Stomach (tissue), 9 donors: ENCODE measurements around the gene BORCS5. TPM values are rescaled to one million over a fixed set of nuclear protein-coding genes. Genes with fewer than 3 reads are reported as not detected.

Source experiments
- DNase-seq, 2 donors: peaks; one replicate each; pipeline versions ENCODE4 v3.0.0 to v3.0.0-alpha.2; 2013 to 2019
- H3K27ac ChIP-seq, 5 donors: fragments of 200-600 bp in 4 of 5; sonication (generic) in 4 of 5; one replicate each; pipeline ENCODE4 v1.5.1; 2013 to 2019; ENCODE audit warnings: mild to moderate bottlenecking in 1 of 5, moderate library complexity in 1 of 5
- H3K27me3 ChIP-seq, 3 donors: fragments of 200-600 bp; sonication (generic); one replicate each; pipeline ENCODE4 v1.5.1; 2017 to 2019; ENCODE audit warnings: mixed run types in 1 of 3
- H3K36me3 ChIP-seq, 4 donors: fragments of 200-600 bp; sonication (generic); 1 replicate in 3 of 4; 2 replicates in 1 of 4; pipeline ENCODE4 v1.5.1; 2016 to 2019
- H3K4me1 ChIP-seq, 4 donors: fragments of 200-600 bp; sonication (generic); one replicate each; pipeline ENCODE4 v1.5.1; 2016 to 2019
- H3K4me3 ChIP-seq, 4 donors: fragments of 200-600 bp; sonication (generic) in 3 of 4; one replicate each; pipeline ENCODE4 v1.5.1; 2016 to 2019; ENCODE audit warnings: mild to moderate bottlenecking in 1 of 4
- H3K9me3 ChIP-seq, 4 donors: fragments of 200-600 bp; sonication (generic); one replicate each; pipeline ENCODE4 v1.5.1; 2016 to 2019
- EP300 ChIP-seq: sonication (generic); formaldehyde crosslinking; IDR thresholded peaks from one replicate; pipeline ENCODE4 v1.6.1; 2017; ENCODE audit warnings: antibody characterized with exemption
- POLR2A ChIP-seq, 4 donors: fragments of 450-650 bp; IDR thresholded peaks; one replicate each; pipeline ENCODE4 v1.6.1; 2016; ENCODE audit warnings: antibody characterized with exemption in 4 of 4, control low read depth in 2 of 4, mild to moderate bottlenecking in 1 of 4, moderate library complexity in 1 of 4
- POLR2AphosphoS5 ChIP-seq, 3 donors: sonication (generic); formaldehyde crosslinking; IDR thresholded peaks; one replicate each; pipeline ENCODE4 v1.6.1; 2016; ENCODE audit warnings: antibody characterized with exemption in 3 of 3
- WGBS, 5 donors: extraction: QIAGEN DNeasy Blood & Tissue Kit in 3 of 5; methylation state at CpG; one replicate each; pipeline versions ENCODE4 v1.1.5 to v1.1.7; 2013 to 2018; 5-methylcytosine and 5-hydroxymethylcytosine counted together
- intact Hi-C: fragments of 100-400 bp; cut with DNase I; formaldehyde crosslinking; loops from one replicate; pipeline ENCODE4 v1.15.1; 2023; ENCODE audit warnings: low total_unique reads
- polyA plus RNA-seq, 3 donors: library from polyadenylated mRNA; stranded (reverse); fragments of 200-250 nt; gene quantifications; one replicate each; pipeline ENCODE4 v1.2.3, GENCODE V29; 2013
- total RNA-seq, 5 donors: library from RNA; depleted of rRNA; stranded (reverse); fragments of >200 nt; gene quantifications; one replicate each; pipeline versions ENCODE4 v1.1.0 to v1.2.3, GENCODE V29; 2014 to 2016
- TF ChIP-seq, protein P1 (sequence below), 7 experiments: fragments of 450-650 bp in 4 of 7; fragments of 200-600 bp in 3 of 7; sonication (generic) in 3 of 7; IDR thresholded peaks; one replicate each; pipeline ENCODE4 v1.5.1; 2016 to 2019; ENCODE audit warnings: antibody characterized with exemption in 7 of 7, control low read depth in 2 of 7, mild to moderate bottlenecking in 1 of 7
- donor health status: healthy with polysubstance abuse.
- donor health status: Bipolar disorder and iron deficiency.
- donor health status: healthy.

BORCS5 gene
- total and polyA plus RNA-seq, 8 donors: 1.3 to 49.0 (median 7.5) TPM

DNA sequence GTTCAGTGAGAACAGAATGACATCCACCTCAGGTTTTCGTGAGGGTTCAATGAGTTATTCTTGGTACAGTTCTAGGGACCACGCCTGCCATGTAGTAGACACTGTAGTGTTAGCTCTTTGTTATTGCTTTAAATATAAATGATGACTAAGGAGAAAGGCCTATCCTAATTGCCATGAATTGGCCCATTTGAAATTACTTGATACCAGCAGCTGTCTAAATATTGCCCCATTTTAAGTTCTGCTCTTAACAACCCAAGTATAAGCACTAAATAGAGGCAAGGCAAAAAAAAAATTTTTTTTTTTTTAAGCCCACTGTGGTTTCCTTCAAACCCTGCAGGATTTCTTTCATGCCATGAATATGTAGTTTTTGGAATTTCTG lies 84.5 kb downstream of the BORCS5 start:
- Histone ChIP-seq H3K4me1 (peaks cover 24 to 62% (median 34%) of the 10 kb centered on the region in 4 donors), H3K4me3 (no peak overlapping the region), H3K27ac (peak overlapping the region in 4 of 5 donors; percentile 69 to 78 (median 74)), H3K9me3 (no peaks in the 10 kb centered on the region), H3K27me3 (no peaks in the 10 kb centered on the region), H3K36me3 (peaks cover 0 to 8% (median under 1%) of the 10 kb centered on the region in 4 donors)
- intact Hi-C loops: no loop called here
- no peak for TF ChIP-seq POLR2A (IDR thresholded peaks at IDR 0.05)
- TF ChIP-seq, protein P1, sequence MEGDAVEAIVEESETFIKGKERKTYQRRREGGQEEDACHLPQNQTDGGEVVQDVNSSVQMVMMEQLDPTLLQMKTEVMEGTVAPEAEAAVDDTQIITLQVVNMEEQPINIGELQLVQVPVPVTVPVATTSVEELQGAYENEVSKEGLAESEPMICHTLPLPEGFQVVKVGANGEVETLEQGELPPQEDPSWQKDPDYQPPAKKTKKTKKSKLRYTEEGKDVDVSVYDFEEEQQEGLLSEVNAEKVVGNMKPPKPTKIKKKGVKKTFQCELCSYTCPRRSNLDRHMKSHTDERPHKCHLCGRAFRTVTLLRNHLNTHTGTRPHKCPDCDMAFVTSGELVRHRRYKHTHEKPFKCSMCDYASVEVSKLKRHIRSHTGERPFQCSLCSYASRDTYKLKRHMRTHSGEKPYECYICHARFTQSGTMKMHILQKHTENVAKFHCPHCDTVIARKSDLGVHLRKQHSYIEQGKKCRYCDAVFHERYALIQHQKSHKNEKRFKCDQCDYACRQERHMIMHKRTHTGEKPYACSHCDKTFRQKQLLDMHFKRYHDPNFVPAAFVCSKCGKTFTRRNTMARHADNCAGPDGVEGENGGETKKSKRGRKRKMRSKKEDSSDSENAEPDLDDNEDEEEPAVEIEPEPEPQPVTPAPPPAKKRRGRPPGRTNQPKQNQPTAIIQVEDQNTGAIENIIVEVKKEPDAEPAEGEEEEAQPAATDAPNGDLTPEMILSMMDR (IDR thresholded peaks at IDR 0.05): no peak
- no peak for TF ChIP-seq EP300
- TF ChIP-seq POLR2AphosphoS5 (IDR thresholded peaks at IDR 0.05): no peak
- no peak for DNase-seq
- WGBS, 5 donors: 86 to 97% (median 93%) methylated on average over 2 of the region's 2 CpGs

DNA sequence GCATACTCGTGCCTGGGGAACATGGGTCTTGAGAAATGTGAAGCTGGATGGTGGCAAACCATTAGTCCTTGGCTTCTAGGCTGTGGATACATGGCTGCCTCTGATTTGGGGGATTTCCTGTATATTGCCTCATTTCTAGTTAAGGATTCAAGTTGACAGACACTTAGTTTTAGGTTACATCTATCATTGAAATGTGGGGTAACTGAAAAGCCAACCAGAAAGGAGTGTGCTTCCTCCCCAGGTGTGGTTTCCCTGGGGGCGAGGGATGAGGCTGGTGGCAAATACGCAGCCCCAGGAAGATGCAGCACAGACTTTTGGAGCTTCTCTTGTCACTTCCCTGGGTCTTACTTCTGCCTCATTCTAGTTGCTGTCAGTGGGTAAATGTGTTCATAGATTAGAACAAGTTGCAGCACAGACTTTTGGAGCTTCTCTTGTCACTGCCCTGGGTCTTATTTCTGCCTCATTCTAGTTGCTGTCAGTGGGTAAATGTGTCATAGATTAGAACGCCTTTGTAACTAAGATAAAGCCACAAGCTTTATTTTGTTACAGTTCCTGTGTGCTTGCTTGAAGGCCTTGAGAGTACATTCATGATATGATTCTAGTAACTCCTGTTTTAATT lies 85.1 kb downstream of the BORCS5 start:
- intact Hi-C loops: no loop called here
- Histone ChIP-seq H3K9me3 (no peaks in the 10 kb centered on the region), H3K27me3 (no peaks in the 10 kb centered on the region), H3K4me1 (peaks cover 24 to 67% (median 37%) of the 10 kb centered on the region in 4 donors), H3K36me3 (peaks cover 0 to 3% (median 0%) of the 10 kb centered on the region in 4 donors), H3K4me3 (no peak overlapping the region), H3K27ac (peak overlapping the region; percentile 22 to 78 (median 71))
- DNase-seq: peak in 1 of 2 donors; percentile 55
- TF ChIP-seq POLR2AphosphoS5 (IDR thresholded peaks at IDR 0.05) (peak in 1 of 3 donors; percentile 21), EP300 (no peak)
- WGBS, 5 donors: 53 to 64% (median 60%) methylated on average over 4 of the region's 4 CpGs

DNA sequence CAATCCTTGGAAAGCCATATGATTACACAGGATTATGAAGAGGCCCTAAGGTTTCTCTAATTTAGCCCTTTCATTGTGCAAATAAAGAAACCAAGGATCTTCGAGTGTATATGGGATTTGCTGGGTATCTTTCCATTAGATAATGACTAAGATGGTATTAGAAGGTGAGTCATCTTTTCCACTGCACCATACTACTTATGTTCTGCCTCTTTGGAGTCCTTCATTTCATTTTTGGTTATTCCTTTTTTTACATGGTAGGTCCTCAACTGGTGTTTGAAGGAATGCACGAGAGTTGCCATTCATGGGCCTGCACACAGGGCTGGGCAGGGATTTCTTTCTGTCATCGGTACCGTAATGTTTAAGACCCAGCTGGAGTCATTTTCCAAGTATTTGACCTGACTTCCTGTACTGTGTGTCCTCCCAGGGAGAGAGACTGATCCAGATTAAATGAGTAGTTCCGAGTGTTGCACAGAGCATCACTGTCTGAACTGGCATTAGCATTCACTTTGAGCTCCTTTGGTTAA lies 85.7 kb downstream of the BORCS5 start:
- intact Hi-C loops: no loop called here
- Histone ChIP-seq H3K9me3 (no peaks in the 10 kb centered on the region), H3K36me3 (no peaks in the 10 kb centered on the region), H3K4me3 (no peak overlapping the region), H3K4me1 (peaks cover 24 to 74% (median 40%) of the 10 kb centered on the region in 4 donors), H3K27me3 (no peaks in the 10 kb centered on the region), H3K27ac (peak overlapping the region; percentile 55 to 78 (median 71))
- no peak for TF ChIP-seq EP300
- TF ChIP-seq POLR2AphosphoS5 (IDR thresholded peaks at IDR 0.05): peak in 1 of 3 donors; percentile 35
- no peak for TF ChIP-seq POLR2A (IDR thresholded peaks at IDR 0.05)
- DNase-seq: no peak
- WGBS, 5 donors: 50 to 69% (median 64%) methylated on average over 5 of the region's 5 CpGs

DNA sequence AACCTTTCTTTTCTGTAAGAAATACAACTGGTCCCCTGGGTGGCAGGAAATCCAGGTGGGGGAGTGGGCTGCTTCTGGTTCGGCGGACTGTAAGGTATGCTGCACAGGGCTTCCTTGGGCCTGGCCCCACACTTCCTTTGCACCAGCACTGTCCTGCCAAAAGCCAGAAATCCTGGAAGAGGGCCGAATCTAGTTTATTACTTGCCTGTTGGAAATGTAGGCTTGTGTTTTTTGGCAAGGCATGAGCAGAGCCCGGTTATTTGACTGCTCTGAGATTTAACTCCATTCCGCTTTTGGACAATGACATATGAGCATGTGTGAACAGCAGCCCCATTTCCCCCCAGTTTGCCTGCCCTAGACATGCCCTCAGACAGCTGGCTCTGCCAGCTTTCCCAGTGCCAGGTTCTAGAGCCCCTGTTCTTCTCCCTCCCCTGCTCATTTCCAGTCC lies 86.6 kb downstream of the BORCS5 start:
- peak; percentile 43 to 49 for DNase-seq

DNA sequence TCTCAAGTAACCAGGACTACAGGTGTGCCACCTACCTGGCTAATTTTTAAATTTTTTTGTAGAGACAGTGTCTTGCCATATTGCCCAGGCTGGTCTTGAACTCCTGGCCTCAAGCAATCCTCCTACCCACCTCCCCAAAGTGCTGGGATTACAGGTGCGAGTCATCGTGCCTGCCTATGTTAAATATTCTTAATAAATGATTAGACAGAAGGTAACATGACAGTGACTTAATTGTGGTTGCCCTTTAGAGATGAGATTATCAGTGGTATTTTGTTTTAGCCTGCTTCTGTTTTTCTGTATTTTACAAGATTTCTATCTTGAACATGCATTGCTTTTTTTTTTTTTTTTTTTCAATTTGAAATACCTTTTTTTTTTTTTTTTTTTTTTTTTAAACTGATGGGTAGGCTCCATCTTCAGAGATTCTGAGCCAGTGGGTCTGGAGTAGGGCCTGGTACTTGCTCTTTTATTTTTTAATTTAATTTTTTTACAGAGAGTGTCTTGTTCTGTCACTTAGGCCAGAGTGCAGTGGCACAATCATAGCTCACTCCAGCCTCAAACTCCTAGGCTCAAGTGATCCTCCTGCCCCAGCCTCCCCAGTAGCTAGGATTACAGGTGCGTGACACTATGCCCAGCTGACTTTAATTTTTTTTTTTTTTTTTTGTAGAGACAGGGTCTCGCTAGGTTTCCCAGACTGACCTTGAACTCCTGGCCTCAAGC lies 88.4 kb downstream of the BORCS5 start:
- Histone ChIP-seq H3K4me1 (peaks cover 24 to 79% (median 50%) of the 10 kb centered on the region in 4 donors), H3K9me3 (no peaks in the 10 kb centered on the region), H3K27ac (peak overlapping the region in 1 of 5 donors; percentile 41), H3K36me3 (no peaks in the 10 kb centered on the region), H3K4me3 (no peak overlapping the region), H3K27me3 (no peaks in the 10 kb centered on the region)
- no peak for DNase-seq
- WGBS, 5 donors: 84 to 96% (median 95%) methylated on average over 4 of the region's 4 CpGs
- intact Hi-C loops: no loop called here
- TF ChIP-seq POLR2AphosphoS5 (IDR thresholded peaks at IDR 0.05): no peak

More for the DNA sequence above, 86.6 kb downstream of the BORCS5 start:
- Histone ChIP-seq H3K36me3 (no peaks in the 10 kb centered on the region), H3K27me3 (no peaks in the 10 kb centered on the region), H3K4me1 (peaks cover 24 to 75% (median 42%) of the 10 kb centered on the region in 4 donors), H3K4me3 (no peak overlapping the region), H3K9me3 (no peaks in the 10 kb centered on the region), H3K27ac (peak overlapping the region; percentile 43 to 78 (median 71))
- TF ChIP-seq, protein P1 (IDR thresholded peaks at IDR 0.05): no peak
- no peak for TF ChIP-seq POLR2A (IDR thresholded peaks at IDR 0.05)
- no peak for TF ChIP-seq EP300
- no peak for TF ChIP-seq POLR2AphosphoS5 (IDR thresholded peaks at IDR 0.05)
- intact Hi-C loops: no loop called here
- 39 to 57% (median 44%) methylated on average over 5 of the region's 5 CpGs for WGBS, 5 donors
